NCI-H69 (cell line): ENCODE data around the gene FANCM.
"Not testable (repeated sequence)": the region's sequence is repeated elsewhere in the genome, so short reads cannot be mapped to it uniquely, and the experiment has no call there.

Experiments
- DNase-seq: peaks from one replicate; lab custom pipeline; 2025; lab: John Stamatoyannopoulos, UW

FANCM gene

GRCh38 chr14:45144658-45145057 is 8.9 kb downstream of the FANCM start:
- DNase-seq, result no peak

- no peak for DNase-seq
These were observed 9.5 kb downstream of the FANCM start for GRCh38 chr14:45145214-45145613.

- DNase-seq, result no peak
These were observed 13.9 kb downstream of the FANCM start for GRCh38 chr14:45149602-45150001.

GRCh38 chr14:45150386-45150890 is 14.7 kb downstream of the FANCM start:
- no peak for DNase-seq

GRCh38 chr14:45156067-45156466 is 20.3 kb downstream of the FANCM start:
- DNase-seq, result no peak

- no peak for DNase-seq
These were observed 34.2 kb downstream of the FANCM start for GRCh38 chr14:45169906-45170305.

GRCh38 chr14:45177076-45177475 is 41.3 kb downstream of the FANCM start:
- no peak for DNase-seq

- no peak for DNase-seq
These were observed 45.6 kb downstream of the FANCM start for GRCh38 chr14:45181329-45181728.

GRCh38 chr14:45181806-45182205 is 46.1 kb downstream of the FANCM start:
- no peak for DNase-seq

GRCh38 chr14:45185100-45185814 is 49.5 kb downstream of the FANCM start:
- DNase-seq, result no peak

- no peak for DNase-seq
These were observed 59.2 kb downstream of the FANCM start for GRCh38 chr14:45194964-45195363.

- no peak for DNase-seq
These were observed 62.8 kb downstream of the FANCM start for GRCh38 chr14:45198551-45198950.

GRCh38 chr14:45199230-45199629 is 63.5 kb downstream of the FANCM start:
- no peak for DNase-seq

- DNase-seq, result peak; percentile 29
These were observed 66.2 kb downstream of the FANCM start for GRCh38 chr14:45201905-45202304.

GRCh38 chr14:45204241-45204640 is 68.5 kb downstream of the FANCM start:
- no peak for DNase-seq

GRCh38 chr14:45210159-45210558 is 74.4 kb downstream of the FANCM start:
- no peak for DNase-seq

- DNase-seq, result no peak
These were observed 75.6 kb downstream of the FANCM start for GRCh38 chr14:45211295-45211694.

- no peak for DNase-seq
These were observed 76.5 kb downstream of the FANCM start for GRCh38 chr14:45212231-45212630.

- not testable (repeated sequence) for DNase-seq
These were observed 78.0 kb downstream of the FANCM start for GRCh38 chr14:45213716-45214115.

GRCh38 chr14:45214341-45214740 is 78.6 kb downstream of the FANCM start:
- DNase-seq, result peak; percentile 14

- DNase-seq, result no peak
These were observed 86.9 kb downstream of the FANCM start for GRCh38 chr14:45222485-45223262.

GRCh38 chr14:45227566-45227965 is 91.8 kb downstream of the FANCM start:
- DNase-seq, result no peak

- peak; percentile 44 for DNase-seq
These were observed 103.3 kb downstream of the FANCM start for GRCh38 chr14:45238988-45239387.
